Endodermal cell (in vitro differentiated cells): Measurements from ENCODE around the gene ELFN2. TPM values are rescaled to one million over a fixed set of nuclear protein-coding genes. Genes with fewer than 3 reads are reported as not detected.

Experiments
- DNase-seq: peaks from one replicate; pipeline ENCODE4 v3.0.0-alpha.2; 2017
- H3K27ac ChIP-seq: 2 replicates; pipeline ENCODE4 v1.5.1; 2013; ENCODE audit warnings: mild to moderate bottlenecking, low read depth, low read length, moderate library complexity
- H3K27me3 ChIP-seq: 2 replicates; pipeline ENCODE4 v1.6.1; 2013; ENCODE audit warnings: mild to moderate bottlenecking, low read length, moderate library complexity; ENCODE audit not compliant: insufficient read depth, control insufficient read depth, poor library complexity, severe bottlenecking
- H3K36me3 ChIP-seq: 2 replicates; pipeline ENCODE4 v1.7.0; 2013; ENCODE audit warnings: mild to moderate bottlenecking, low read length, moderate library complexity; ENCODE audit not compliant: control insufficient read depth, insufficient read depth
- H3K4me1 ChIP-seq: one replicate; pipeline ENCODE4 v1.7.0; 2013; ENCODE audit warnings: low read length; ENCODE audit not compliant: control insufficient read depth, insufficient read depth
- H3K4me3 ChIP-seq: 2 replicates; pipeline ENCODE4 v1.5.1; 2013; ENCODE audit warnings: mild to moderate bottlenecking, low read length, moderate library complexity
- H3K9ac ChIP-seq: 2 replicates; pipeline ENCODE4 v1.6.1; 2013; ENCODE audit warnings: mild to moderate bottlenecking, low read length, moderate library complexity; ENCODE audit not compliant: poor library complexity, severe bottlenecking; ENCODE audit errors: extremely low read depth
- H3K9me3 ChIP-seq: 2 replicates; pipeline ENCODE4 v1.6.1; 2013; ENCODE audit warnings: mild to moderate bottlenecking, low read length, moderate library complexity; ENCODE audit not compliant: control insufficient read depth
- H3K27ac Mint-ChIP-seq: 2 replicates; pipeline ENCODE4 v1.8.0; 2020; ENCODE audit warnings: mixed read lengths
- H3K27me3 Mint-ChIP-seq: 2 replicates; pipeline ENCODE4 v1.8.0; 2021; ENCODE audit warnings: mild to moderate bottlenecking, mixed read lengths; ENCODE audit not compliant: insufficient read depth
- H3K36me3 Mint-ChIP-seq: 2 replicates; pipeline ENCODE4 v1.8.0; 2020; ENCODE audit warnings: low read depth, mixed read lengths
- H3K4me1 Mint-ChIP-seq: 2 replicates; pipeline ENCODE4 v1.8.0; 2020; ENCODE audit warnings: mixed read lengths
- H3K4me3 Mint-ChIP-seq: 2 replicates; pipeline ENCODE4 v1.8.0; 2020; ENCODE audit warnings: mild to moderate bottlenecking, moderate library complexity, mixed read lengths
- H3K9me3 Mint-ChIP-seq: 2 replicates; pipeline ENCODE4 v1.8.0; 2020; ENCODE audit warnings: mild to moderate bottlenecking, mixed read lengths
- WGBS, 2 experiments: methylation state at CpG; one replicate each; pipeline versions ENCODE4 v1.1.5 to v1.1.7; 2013; ENCODE audit warnings: missing lambda C conversion rate in 2 of 2, mixed read lengths in 1 of 2; ENCODE audit not compliant: insufficient coverage in 1 of 2, insufficient read length in 1 of 2; 5-methylcytosine and 5-hydroxymethylcytosine counted together
- total RNA-seq, 2 donors: library from RNA; stranded (reverse); fragmentation: NEBNext Ultra II Directional in 1 of 2; extraction: Animal tissue kit (Norgen Biotek cat#: 25700) in 1 of 2; gene quantifications; 2 replicates in 1 of 2; 3 replicates in 1 of 2; pipeline ENCODE4 v1.2.1, GENCODE V29; 2021
- TF ChIP-seq, protein P1 (sequence below): fragments of 200-600 bp; sonication (generic); conservative IDR thresholded peaks from 2 replicates; pipeline ENCODE4 v1.5.0; 2021; ENCODE audit warnings: antibody characterized with exemption, mild to moderate bottlenecking

ELFN2 gene
- total RNA-seq, 2 donors from 2014 or later = 0.40 to 0.46 TPM

DNA sequence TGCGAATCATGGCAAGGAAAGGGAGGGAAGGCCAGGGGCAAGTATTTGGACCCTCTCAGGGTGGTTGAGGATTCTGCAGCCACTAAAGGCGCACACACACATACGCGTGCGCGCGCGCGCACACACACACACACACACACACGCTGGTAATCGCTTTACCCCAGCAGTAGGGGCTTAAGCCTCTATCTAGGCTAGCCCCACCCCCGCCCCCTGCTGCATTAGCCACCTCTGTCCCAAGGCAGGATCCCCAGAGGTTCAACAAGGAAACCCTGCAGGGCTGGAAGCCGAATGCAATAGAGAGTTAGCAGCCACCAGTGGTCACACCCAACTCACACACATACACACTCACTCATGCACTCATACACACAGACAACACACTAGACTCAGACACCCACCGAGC, 28.6 kb upstream of the ELFN2 start:
- Mint-ChIP-seq H3K36me3 (no peaks in the 10 kb centered on the region), H3K27me3 (no peaks in the 10 kb centered on the region), H3K4me3 (no peak overlapping the region), H3K4me1 (peaks cover 2% of the 10 kb centered on the region), H3K27ac (no peak overlapping the region), H3K9me3 (peaks cover 10% of the 10 kb centered on the region)
- TF ChIP-seq, protein P1, sequence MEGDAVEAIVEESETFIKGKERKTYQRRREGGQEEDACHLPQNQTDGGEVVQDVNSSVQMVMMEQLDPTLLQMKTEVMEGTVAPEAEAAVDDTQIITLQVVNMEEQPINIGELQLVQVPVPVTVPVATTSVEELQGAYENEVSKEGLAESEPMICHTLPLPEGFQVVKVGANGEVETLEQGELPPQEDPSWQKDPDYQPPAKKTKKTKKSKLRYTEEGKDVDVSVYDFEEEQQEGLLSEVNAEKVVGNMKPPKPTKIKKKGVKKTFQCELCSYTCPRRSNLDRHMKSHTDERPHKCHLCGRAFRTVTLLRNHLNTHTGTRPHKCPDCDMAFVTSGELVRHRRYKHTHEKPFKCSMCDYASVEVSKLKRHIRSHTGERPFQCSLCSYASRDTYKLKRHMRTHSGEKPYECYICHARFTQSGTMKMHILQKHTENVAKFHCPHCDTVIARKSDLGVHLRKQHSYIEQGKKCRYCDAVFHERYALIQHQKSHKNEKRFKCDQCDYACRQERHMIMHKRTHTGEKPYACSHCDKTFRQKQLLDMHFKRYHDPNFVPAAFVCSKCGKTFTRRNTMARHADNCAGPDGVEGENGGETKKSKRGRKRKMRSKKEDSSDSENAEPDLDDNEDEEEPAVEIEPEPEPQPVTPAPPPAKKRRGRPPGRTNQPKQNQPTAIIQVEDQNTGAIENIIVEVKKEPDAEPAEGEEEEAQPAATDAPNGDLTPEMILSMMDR = no peak
- Histone ChIP-seq H3K9ac (no peak overlapping the region), H3K27me3 (peaks cover 17% of the 10 kb centered on the region), H3K27ac (no peak overlapping the region), H3K4me3 (no peak overlapping the region), H3K36me3 (no peaks in the 10 kb centered on the region), H3K4me1 (peaks cover 10% of the 10 kb centered on the region), H3K9me3 (peaks cover 10% of the 10 kb centered on the region)
- peak; percentile 62 for DNase-seq
- 70 to 88% methylated on average over 2 to 14 of the region's 14 CpGs for WGBS, 2 experiments

GRCh38 chr22:37454857-37455686, 27.8 kb upstream of the ELFN2 start:
- WGBS, 2 experiments = 75 to 77% methylated on average over 16 to 21 of the region's 21 CpGs
- peaks cover 17% of the 10 kb centered on the region for H3K27me3 ChIP-seq
- TF ChIP-seq, protein P1 = no peak
- H3K27ac ChIP-seq = no peak overlapping the region
- H3K9me3 Mint-ChIP-seq = peaks cover 13% of the 10 kb centered on the region
- H3K27me3 Mint-ChIP-seq = no peaks in the 10 kb centered on the region
- no peak overlapping the region for H3K9ac ChIP-seq
- peaks cover 2% of the 10 kb centered on the region for H3K4me1 Mint-ChIP-seq
- peak overlapping the region; percentile 9 for H3K27ac Mint-ChIP-seq
- H3K4me3 ChIP-seq = no peak overlapping the region
- H3K9me3 ChIP-seq = peaks cover 11% of the 10 kb centered on the region
- no peaks in the 10 kb centered on the region for H3K36me3 Mint-ChIP-seq
- no peak overlapping the region for H3K4me3 Mint-ChIP-seq
- no peaks in the 10 kb centered on the region for H3K36me3 ChIP-seq
- peak; percentile 51 for DNase-seq
- peaks cover 10% of the 10 kb centered on the region for H3K4me1 ChIP-seq

DNA sequence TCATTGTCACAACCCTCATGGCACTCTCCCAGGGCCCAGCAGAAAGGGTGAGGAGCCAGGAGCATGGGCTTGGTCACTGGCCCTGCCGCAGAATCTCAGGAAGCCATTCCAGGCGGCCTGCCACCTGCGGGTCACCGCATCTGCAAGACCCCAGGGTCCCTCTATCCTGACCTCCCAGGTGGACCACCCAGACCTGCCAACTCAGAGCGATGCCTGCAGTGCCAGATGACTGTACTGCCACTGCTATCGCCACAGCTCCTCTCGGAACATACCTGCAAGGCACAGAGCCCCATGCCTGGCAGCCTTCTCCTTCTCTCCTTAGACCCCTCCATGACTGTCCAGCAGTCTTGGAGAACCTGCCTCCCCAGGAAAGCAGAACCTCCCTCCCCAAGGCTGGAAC, 26.4 kb upstream of the ELFN2 start:
- Histone ChIP-seq H3K27ac (no peak overlapping the region), H3K9me3 (peaks cover 11% of the 10 kb centered on the region), H3K4me3 (no peak overlapping the region), H3K9ac (no peak overlapping the region), H3K27me3 (peaks cover 10% of the 10 kb centered on the region), H3K4me1 (peaks cover 10% of the 10 kb centered on the region), H3K36me3 (no peaks in the 10 kb centered on the region)
- WGBS, 2 experiments = 94 to 96% methylated on average over 4 to 7 of the region's 7 CpGs
- Mint-ChIP-seq H3K27me3 (no peaks in the 10 kb centered on the region), H3K9me3 (peaks cover 13% of the 10 kb centered on the region), H3K36me3 (no peaks in the 10 kb centered on the region), H3K4me1 (peaks cover 2% of the 10 kb centered on the region), H3K27ac (no peak overlapping the region), H3K4me3 (no peak overlapping the region)
- DNase-seq = peak; percentile 42
- TF ChIP-seq, protein P1 = no peak
